B cell (primary cell): ENCODE data around the gene PPP1R7.

Experiments used
- EZH2 ChIP-seq: IDR thresholded peaks from 2 replicates; pipeline ENCODE4 v1.6.1; 2012; ENCODE audit warnings: borderline replicate concordance, low read depth, mild to moderate bottlenecking, moderate library complexity, low read length; ENCODE audit not compliant: insufficient read depth, poor library complexity, severe bottlenecking
- TF ChIP-seq, protein P1 (sequence below): fragments of 200-600 bp; IDR thresholded peaks from one replicate; pipeline ENCODE4 v1.8.0; 2022; ENCODE audit warnings: antibody characterized with exemption, mild to moderate bottlenecking

DNA sequence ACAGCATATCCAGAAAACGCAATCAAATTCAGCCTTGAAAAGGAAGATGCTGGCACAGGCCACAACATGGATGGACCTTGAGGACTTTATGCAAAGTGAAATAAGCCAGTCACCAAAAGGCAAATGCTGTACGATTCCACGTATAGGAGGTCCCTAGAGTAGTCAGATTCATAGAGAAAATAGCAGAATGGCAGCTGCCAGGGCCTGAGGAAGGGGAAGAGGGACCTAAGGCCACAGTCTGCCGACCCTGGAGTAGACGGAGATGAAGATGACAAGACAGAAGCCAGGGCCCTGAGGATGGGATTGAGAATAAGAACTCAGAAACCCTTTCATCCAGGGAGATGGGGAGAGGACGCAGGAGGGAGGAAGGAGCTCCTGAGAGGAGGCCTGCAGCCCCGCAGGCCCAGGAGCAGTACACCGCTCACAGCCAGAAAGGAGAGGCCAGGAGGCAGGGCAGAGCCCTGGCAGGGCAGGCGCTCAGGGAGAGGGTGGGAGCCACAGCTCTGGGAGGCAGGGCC is 40.1 kb upstream of the PPP1R7 start:
- TF ChIP-seq, protein P1, sequence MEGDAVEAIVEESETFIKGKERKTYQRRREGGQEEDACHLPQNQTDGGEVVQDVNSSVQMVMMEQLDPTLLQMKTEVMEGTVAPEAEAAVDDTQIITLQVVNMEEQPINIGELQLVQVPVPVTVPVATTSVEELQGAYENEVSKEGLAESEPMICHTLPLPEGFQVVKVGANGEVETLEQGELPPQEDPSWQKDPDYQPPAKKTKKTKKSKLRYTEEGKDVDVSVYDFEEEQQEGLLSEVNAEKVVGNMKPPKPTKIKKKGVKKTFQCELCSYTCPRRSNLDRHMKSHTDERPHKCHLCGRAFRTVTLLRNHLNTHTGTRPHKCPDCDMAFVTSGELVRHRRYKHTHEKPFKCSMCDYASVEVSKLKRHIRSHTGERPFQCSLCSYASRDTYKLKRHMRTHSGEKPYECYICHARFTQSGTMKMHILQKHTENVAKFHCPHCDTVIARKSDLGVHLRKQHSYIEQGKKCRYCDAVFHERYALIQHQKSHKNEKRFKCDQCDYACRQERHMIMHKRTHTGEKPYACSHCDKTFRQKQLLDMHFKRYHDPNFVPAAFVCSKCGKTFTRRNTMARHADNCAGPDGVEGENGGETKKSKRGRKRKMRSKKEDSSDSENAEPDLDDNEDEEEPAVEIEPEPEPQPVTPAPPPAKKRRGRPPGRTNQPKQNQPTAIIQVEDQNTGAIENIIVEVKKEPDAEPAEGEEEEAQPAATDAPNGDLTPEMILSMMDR: no peak
- TF ChIP-seq EZH2: no peak
